SIG-M5 treated with dmso at 0.1 percent for 504 hours (cell line): ENCODE results near the gene PTX4.

ENCODE experiments used
- DNase-seq: peaks from one replicate; lab custom pipeline; 2025; ENCODE audit not compliant: unreplicated experiment; lab: John Stamatoyannopoulos, UW

Gene PTX4

GRCh38 chr16:1524366-1524765 is 35.6 kb upstream of the PTX4 start:
- no peak for DNase-seq

- DNase-seq, result no peak
Observed at GRCh38 chr16:1523581-1524245, 35.0 kb upstream of the PTX4 start.

- no peak for DNase-seq
Observed at GRCh38 chr16:1520461-1520860, 31.7 kb upstream of the PTX4 start.

GRCh38 chr16:1519831-1520230 is 31.1 kb upstream of the PTX4 start:
- no peak for DNase-seq

- DNase-seq, result no peak
Observed at GRCh38 chr16:1518626-1519135, 29.9 kb upstream of the PTX4 start.

- no peak for DNase-seq
Observed at GRCh38 chr16:1514507-1514906, 25.8 kb upstream of the PTX4 start.

- DNase-seq, result no peak
Observed at GRCh38 chr16:1512774-1513173, 24.0 kb upstream of the PTX4 start.

GRCh38 chr16:1511662-1512569 is 23.2 kb upstream of the PTX4 start:
- DNase-seq, result no peak

- no peak for DNase-seq
Observed at GRCh38 chr16:1510941-1511351, 22.2 kb upstream of the PTX4 start.

GRCh38 chr16:1510272-1510671 is 21.5 kb upstream of the PTX4 start:
- DNase-seq, result no peak

- no peak for DNase-seq
Observed at GRCh38 chr16:1509307-1510221, 20.8 kb upstream of the PTX4 start.

- no peak for DNase-seq
Observed at GRCh38 chr16:1508494-1509187, 19.9 kb upstream of the PTX4 start.

- no peak for DNase-seq
Observed at GRCh38 chr16:1506494-1507213, 17.9 kb upstream of the PTX4 start.

- no peak for DNase-seq
Observed at GRCh38 chr16:1505912-1506311, 17.2 kb upstream of the PTX4 start.

- DNase-seq, result no peak
Observed at GRCh38 chr16:1505073-1505844, 16.5 kb upstream of the PTX4 start.

GRCh38 chr16:1503110-1503955 is 14.6 kb upstream of the PTX4 start:
- no peak for DNase-seq

- DNase-seq, result no peak
Observed at GRCh38 chr16:1502092-1503004, 13.6 kb upstream of the PTX4 start.
